SK-N-MC (cell line): ENCODE results near the gene CD63.
A peak's percentile ranks its signal among the peaks of the same experiment; 100 is the strongest.

Source experiments
- DNase-seq: peaks from one replicate; pipeline ENCODE4 v3.0.0-alpha.2; 2011; ENCODE audit warnings: low read depth, low spot score
- H3K27ac ChIP-seq: fragments of 200-600 bp; sonication (generic); 2 replicates; pipeline ENCODE4 v1.5.1; 2016; ENCODE audit warnings: mixed run types
- H3K36me3 ChIP-seq: fragments of 200-600 bp; sonication (generic); 2 replicates; pipeline ENCODE4 v1.6.1; 2017; ENCODE audit warnings: antibody characterized with exemption, low read length, mixed read lengths; ENCODE audit not compliant: insufficient read depth
- H3K4me3 ChIP-seq: fragments of 200-600 bp; sonication (generic); 2 replicates; pipeline ENCODE4 v1.5.1; 2016
- H3K9ac ChIP-seq: fragments of 200-600 bp; sonication (generic); 2 replicates; pipeline ENCODE4 v1.8.0; 2017; ENCODE audit warnings: mixed run types, mixed read lengths; ENCODE audit not compliant: insufficient read length
- H3K9me3 ChIP-seq: fragments of 200-600 bp; sonication (generic); 2 replicates; pipeline ENCODE4 v1.6.1; 2017; ENCODE audit warnings: low read depth, mild to moderate bottlenecking, antibody characterized with exemption, low read length, moderate library complexity, mixed read lengths
- EZH2 ChIP-seq: fragments of 200-600 bp; sonication (generic); IDR thresholded peaks from one replicate; pipeline ENCODE4 v1.6.1; 2017; ENCODE audit warnings: antibody characterized with exemption
- FOXP2 ChIP-seq: optimal IDR thresholded peaks from 2 replicates; pipeline ENCODE3; 2011; ENCODE audit warnings: mild to moderate bottlenecking, moderate library complexity; ENCODE audit not compliant: insufficient read depth; ENCODE audit errors: extremely low read length, control extremely low read depth
- POLR2AphosphoS5 ChIP-seq: IDR thresholded peaks from 2 replicates; pipeline ENCODE4 v1.6.1; 2012; ENCODE audit warnings: mild to moderate bottlenecking, low read depth, low read length, borderline replicate concordance

CD63 gene

DNA sequence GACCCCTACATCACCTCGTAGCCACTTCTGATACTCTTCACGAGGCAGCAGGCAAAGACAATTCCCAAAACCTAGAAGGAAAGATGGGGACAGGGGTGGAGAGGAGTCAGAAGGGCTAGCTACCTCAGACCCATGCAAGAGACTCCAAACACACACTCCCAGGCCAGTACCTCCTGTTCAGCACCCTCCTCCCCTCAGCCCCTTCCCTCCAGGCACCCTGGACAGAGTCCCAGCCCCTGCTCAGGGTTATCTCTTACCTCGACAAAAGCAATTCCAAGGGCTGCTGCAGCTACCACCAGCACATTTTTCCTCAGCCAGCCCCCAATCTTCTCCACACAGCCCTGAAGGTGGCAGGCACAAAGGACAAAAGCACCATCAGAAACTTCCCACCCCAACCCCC, 3.3 kb downstream of the CD63 start:
- Histone ChIP-seq H3K27ac (no peak overlapping the region), H3K9me3 (no peaks in the 10 kb centered on the region), H3K36me3 (peaks cover 32% of the 10 kb centered on the region), H3K9ac (no peak overlapping the region), H3K4me3 (no peak overlapping the region)
- TF ChIP-seq EZH2, result no peak
- TF ChIP-seq POLR2AphosphoS5, result no peak
- no peak for DNase-seq

DNA sequence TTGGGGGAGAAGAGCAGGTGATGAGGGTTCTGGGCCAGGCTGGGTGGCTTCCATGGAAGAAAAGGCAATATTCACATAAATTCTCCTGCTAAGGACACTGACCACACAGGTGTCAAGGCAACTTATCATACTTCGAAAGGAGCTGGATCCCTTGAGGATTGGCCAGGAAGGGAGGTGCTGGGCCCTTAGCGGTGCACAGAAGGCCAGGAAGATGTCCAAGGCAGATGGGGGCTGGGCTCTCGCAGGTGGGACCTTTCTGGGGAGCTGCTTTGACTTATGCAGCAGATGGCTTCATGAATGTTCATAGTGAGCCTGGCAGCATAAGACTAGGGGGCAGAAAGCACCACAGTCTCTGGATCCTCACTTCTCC, 3.9 kb downstream of the CD63 start:
- Histone ChIP-seq H3K9me3 (no peaks in the 10 kb centered on the region), H3K9ac (no peak overlapping the region), H3K4me3 (no peak overlapping the region), H3K27ac (no peak overlapping the region), H3K36me3 (peaks cover 32% of the 10 kb centered on the region)
- DNase-seq, result no peak
- TF ChIP-seq FOXP2 (no peak), POLR2AphosphoS5 (no peak), EZH2 (no peak)

DNA sequence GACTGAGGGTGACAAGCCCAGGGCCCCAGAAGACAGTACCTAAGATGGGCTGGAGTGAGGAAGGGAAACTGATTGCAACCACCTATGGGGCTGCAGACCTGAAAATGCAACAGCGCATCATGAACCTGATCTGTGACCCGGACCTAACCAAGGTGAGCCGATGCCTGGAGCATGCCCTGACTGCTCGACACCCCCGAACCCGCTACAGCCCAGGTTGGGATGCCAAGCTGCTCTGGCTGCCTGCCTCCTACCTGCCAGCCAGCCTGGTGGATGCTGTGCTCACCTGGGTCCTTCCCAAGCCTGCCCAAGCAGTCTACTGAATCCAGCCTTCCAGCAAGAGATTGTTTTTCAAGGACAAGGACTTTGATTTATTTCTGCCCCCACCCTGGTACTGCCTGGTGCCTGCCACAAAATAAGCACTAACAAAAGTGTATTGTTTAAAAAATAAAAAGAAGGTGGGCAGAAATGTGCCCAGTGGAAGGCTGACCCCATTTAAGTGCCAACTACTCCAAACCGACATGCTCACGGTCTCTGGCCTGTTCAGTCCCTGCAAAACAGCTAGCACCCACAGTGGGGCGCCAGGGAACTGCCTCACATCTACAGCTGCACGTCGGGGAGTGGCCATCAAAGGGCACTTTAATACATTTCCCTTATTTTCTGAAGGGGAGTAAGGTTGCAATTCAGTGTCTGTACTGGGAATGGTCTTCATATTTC, 4.4 kb downstream of the CD63 start:
- Histone ChIP-seq H3K9ac (no peak overlapping the region), H3K27ac (no peak overlapping the region), H3K4me3 (no peak overlapping the region), H3K9me3 (no peaks in the 10 kb centered on the region), H3K36me3 (peaks cover 32% of the 10 kb centered on the region)
- DNase-seq, result no peak
- TF ChIP-seq EZH2 (no peak), POLR2AphosphoS5 (no peak; the same call in 1 of the 2 replicates), FOXP2 (no peak)

DNA sequence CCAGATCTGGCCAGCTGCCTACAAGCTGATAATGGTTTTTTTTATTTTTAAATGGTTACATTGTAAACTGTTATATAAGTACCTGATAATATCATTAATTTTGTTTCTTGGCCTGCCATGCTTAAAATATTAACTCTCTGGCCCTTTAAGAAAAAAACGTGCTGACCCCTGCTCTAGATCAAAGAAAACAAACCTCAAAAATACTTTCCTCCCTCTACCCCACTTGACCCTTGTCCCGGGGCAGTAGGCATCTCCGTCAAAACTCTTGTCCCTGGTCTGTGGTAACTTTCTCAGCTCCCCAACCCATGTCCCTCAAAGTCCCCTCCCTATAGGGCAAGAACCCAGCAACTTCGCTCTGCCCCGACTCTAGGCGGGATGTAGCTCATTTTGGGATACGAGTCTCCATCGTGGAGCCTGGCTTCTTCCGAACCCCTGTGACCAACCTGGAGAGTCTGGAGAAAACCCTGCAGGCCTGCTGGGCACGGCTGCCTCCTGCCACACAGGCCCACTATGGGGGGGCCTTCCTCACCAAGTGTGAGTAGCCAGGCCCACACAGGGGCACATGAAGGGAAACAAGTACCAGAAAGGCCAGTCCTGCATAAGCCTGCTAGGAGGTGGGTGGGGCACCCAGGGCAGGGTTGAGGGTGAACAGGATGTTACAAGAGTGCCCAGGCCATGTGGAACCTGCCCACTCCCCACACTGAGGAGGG, 5.1 kb downstream of the CD63 start:
- Histone ChIP-seq H3K4me3 (no peak overlapping the region), H3K9ac (no peak overlapping the region), H3K36me3 (peaks cover 32% of the 10 kb centered on the region), H3K9me3 (no peaks in the 10 kb centered on the region), H3K27ac (no peak overlapping the region)
- TF ChIP-seq FOXP2 (no peak), EZH2 (no peak), POLR2AphosphoS5 (no peak)
- DNase-seq, result no peak

GRCh38 chr12:55722948-55723347, 5.9 kb downstream of the CD63 start:
- H3K27ac ChIP-seq, result no peak overlapping the region
- no peak overlapping the region for H3K4me3 ChIP-seq
- peaks cover 32% of the 10 kb centered on the region for H3K36me3 ChIP-seq
- no peaks in the 10 kb centered on the region for H3K9me3 ChIP-seq
- DNase-seq, result no peak
- TF ChIP-seq EZH2 (no peak), FOXP2 (no peak), POLR2AphosphoS5 (no peak)
- H3K9ac ChIP-seq, result no peak overlapping the region

DNA sequence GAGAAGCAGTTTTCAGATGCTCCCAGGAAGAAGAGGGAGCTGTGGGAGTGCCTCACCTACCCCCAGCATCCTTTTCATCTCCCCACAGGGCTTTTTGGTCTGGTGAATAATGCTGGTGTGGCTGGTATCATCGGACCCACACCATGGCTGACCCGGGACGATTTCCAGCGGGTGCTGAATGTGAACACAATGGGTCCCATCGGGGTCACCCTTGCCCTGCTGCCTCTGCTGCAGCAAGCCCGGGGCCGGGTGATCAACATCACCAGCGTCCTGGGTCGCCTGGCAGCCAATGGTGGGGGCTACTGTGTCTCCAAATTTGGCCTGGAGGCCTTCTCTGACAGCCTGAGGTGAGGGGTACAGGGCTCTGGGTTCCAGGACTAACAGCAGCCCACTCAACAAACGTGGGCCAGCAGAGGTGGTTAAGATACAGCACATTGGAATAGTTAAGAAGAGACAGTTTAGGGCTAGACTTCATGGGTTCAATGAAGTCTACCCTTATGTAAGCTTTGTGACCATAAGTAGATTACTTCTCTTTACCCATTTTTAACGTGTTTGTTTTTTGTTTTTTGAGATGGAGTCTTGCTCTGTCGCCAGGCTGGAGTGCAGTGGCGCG, 7.1 kb downstream of the CD63 start:
- TF ChIP-seq POLR2AphosphoS5, result no peak
- Histone ChIP-seq H3K36me3 (peaks cover 27% of the 10 kb centered on the region), H3K4me3 (no peak overlapping the region), H3K27ac (no peak overlapping the region), H3K9ac (no peak overlapping the region), H3K9me3 (no peaks in the 10 kb centered on the region)
- no peak for DNase-seq

- TF ChIP-seq POLR2AphosphoS5 (peak; percentile 36; the same call in 1 of the 2 replicates), EZH2 (no peak), FOXP2 (no peak)
- H3K27ac ChIP-seq, result no peak overlapping the region
Observed at GRCh38 chr12:55720894-55721444, 7.8 kb downstream of the CD63 start.

DNA sequence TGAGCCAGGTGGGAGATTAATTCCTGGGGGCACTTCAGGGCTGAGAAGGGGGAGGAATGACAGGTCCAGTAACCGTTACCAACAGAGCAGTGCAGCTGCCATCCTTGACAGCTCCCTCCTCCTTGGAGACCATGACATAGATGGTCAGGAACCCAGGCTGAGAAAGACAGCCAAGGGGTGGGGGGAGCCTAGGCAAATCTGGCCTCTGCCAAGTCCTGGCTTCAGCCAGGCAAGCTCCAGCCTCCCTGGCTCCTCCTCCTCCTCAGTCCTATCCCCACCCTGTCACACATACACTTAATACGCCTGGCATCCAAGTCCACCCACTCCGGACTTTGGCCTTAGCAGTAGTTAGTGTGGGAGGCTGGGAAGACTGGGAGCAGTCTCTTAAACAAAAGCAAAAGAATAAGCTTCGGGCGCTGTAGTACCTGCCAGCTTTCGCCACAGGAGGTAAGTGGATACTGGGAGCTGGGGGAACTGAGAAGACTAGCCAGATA, 8.7 kb downstream of the CD63 start, which contains the start of gene RDH5:
Gene RDH5 (plus strand): TSS at position 323 of the 494 bp plus-strand sequence. CDS start 792 bp downstream, outside the sequence.
- no peak within 1 kb of the TSS for H3K4me3 ChIP-seq
- TF ChIP-seq EZH2, result no peak
- no peak for TF ChIP-seq POLR2AphosphoS5
- no peak for TF ChIP-seq FOXP2
- H3K27ac ChIP-seq, result no peak within 1 kb of the TSS
- DNase-seq, result no peak
- H3K9me3 ChIP-seq, result no peaks in the 10 kb centered on the region
- peaks cover 13% of the 10 kb centered on the region for H3K36me3 ChIP-seq
- no peak within 1 kb of the TSS for H3K9ac ChIP-seq

More at GRCh38 chr12:55720894-55721444, 7.8 kb downstream of the CD63 start:
- Histone ChIP-seq H3K9me3 (no peaks in the 10 kb centered on the region), H3K36me3 (peaks cover 22% of the 10 kb centered on the region), H3K9ac (no peak overlapping the region), H3K4me3 (no peak overlapping the region)
- no peak for DNase-seq
